HCT116 (cell line): ENCODE measurements around the gene SFTPD. TPM values are rescaled to one million over a fixed set of nuclear protein-coding genes. Genes with fewer than 3 reads are reported as not detected.

Source experiments
- ATAC-seq: fragments of 200-7000 bp; cut with Tn5 transposase; 2 replicates; pipeline ENCODE4 v1.9.1; 2020; ENCODE audit warnings: mild to moderate bottlenecking, moderate library complexity
- BruUV-seq: library from RNA; stranded (reverse); fragments of 400-500 nt; replicated peaks from 2 replicates; lab custom pipeline; 2021; lab: Mats Ljungman, UMichigan
- CTCF ChIA-PET: fragments of 300-600 bp; sonication (Branson Sonifier 250); formaldehyde crosslinking; loops from one replicate; lab custom pipeline; 2021; ENCODE audit warnings: antibody characterized with exemption; lab: Charles Lee
- POLR2A ChIA-PET: fragments of 300-600, 350-600 bp; sonication (Branson Sonifier 250); formaldehyde crosslinking; loops from one replicate; lab custom pipeline; 2021; ENCODE audit warnings: antibody characterized with exemption; lab: Charles Lee
- RAD21 ChIA-PET, 2 experiments: fragments of 300-600 bp; sonication (Branson Sonifier 250); formaldehyde crosslinking; loops; one replicate each; lab custom pipeline; 2023; ENCODE audit warnings: low total read pairs in 2 of 2; ENCODE audit not compliant: uncharacterized antibody in 2 of 2, unreplicated experiment in 2 of 2, low non-redundant PET in 1 of 2; lab: Charles Lee
- DNase-seq: peaks from one replicate; pipeline ENCODE4 v3.0.0-alpha.2; 2010; ENCODE audit warnings: low read depth, low spot score
- H2AFZ ChIP-seq: fragments of 200-600 bp; shearing (Covaris generic), sonication (generic); 2 replicates; pipeline ENCODE4 v1.6.1; 2017; ENCODE audit warnings: low read depth, mixed run types, mixed read lengths, antibody characterized with exemption, low read length; ENCODE audit not compliant: poor library complexity, severe bottlenecking
- H3K27ac ChIP-seq: 2 replicates; pipeline ENCODE4 v1.5.1; 2012; ENCODE audit warnings: low read depth, low read length
- H3K27me3 ChIP-seq: fragments of 200-600 bp; sonication (generic); 2 replicates; pipeline ENCODE4 v1.6.1; 2016; ENCODE audit warnings: mixed run types, low read length, mixed read lengths; ENCODE audit not compliant: insufficient read depth
- H3K36me3 ChIP-seq, 2 experiments: fragments of 200-500 bp in 1 of 2; fragments of 200-600 bp in 1 of 2; sonication (Bioruptor generic) in 1 of 2; sonication (generic) in 1 of 2; 2 replicates each; pipeline versions ENCODE4 v1.5.1 to v1.6.1; 2014 to 2016; ENCODE audit warnings: low read length in 2 of 2, inconsistent platforms in 1 of 2, mixed read lengths in 1 of 2, mixed run types in 1 of 2; ENCODE audit not compliant: insufficient read depth in 2 of 2, control insufficient read depth in 1 of 2
- H3K4me1 ChIP-seq, 2 experiments: fragments of 200-600 bp in 1 of 2; sonication (generic) in 1 of 2; 2 replicates each; pipeline versions ENCODE4 v1.5.1 to v1.6.1; 2012 to 2017; ENCODE audit warnings: low read length in 2 of 2, inconsistent platforms in 1 of 2, mild to moderate bottlenecking in 1 of 2, mixed read lengths in 1 of 2, mixed run types in 1 of 2, moderate library complexity in 1 of 2; ENCODE audit not compliant: insufficient read depth in 2 of 2, control insufficient read depth in 1 of 2
- H3K4me2 ChIP-seq: fragments of 200-600 bp; sonication (generic); 2 replicates; pipeline ENCODE4 v1.6.1; 2017; ENCODE audit warnings: mixed run types, low read length, mixed read lengths
- H3K4me3 ChIP-seq, 2 experiments: fragments of 200-600 bp in 1 of 2; sonication (generic) in 1 of 2; replicated peaks in 1 of 2; 2 replicates each; pipeline ENCODE4 v1.5.1; 2011 to 2016; ENCODE audit warnings: low read length in 2 of 2, control low read depth in 1 of 2, low read depth in 1 of 2, mild to moderate bottlenecking in 1 of 2, mixed read lengths in 1 of 2, mixed run types in 1 of 2
- H3K79me2 ChIP-seq: fragments of 200-600 bp; sonication (generic); 2 replicates; pipeline ENCODE4 v1.6.1; 2017; ENCODE audit warnings: mild to moderate bottlenecking, mixed run types, low read length, moderate library complexity, mixed read lengths; ENCODE audit not compliant: insufficient read depth
- H3K9ac ChIP-seq: fragments of 200-600 bp; sonication (generic); 2 replicates; pipeline ENCODE4 v1.6.1; 2016; ENCODE audit warnings: low read length, mixed read lengths
- H3K9me2 ChIP-seq: fragments of 200-600 bp; sonication (generic), shearing (Covaris generic); 2 replicates; pipeline ENCODE4 v1.6.1; 2017; ENCODE audit warnings: mixed run types, mild to moderate bottlenecking, moderate library complexity; ENCODE audit not compliant: insufficient read depth
- H3K9me3 ChIP-seq, 2 experiments: fragments of 200-500 bp in 1 of 2; fragments of 200-600 bp in 1 of 2; sonication (Bioruptor generic) in 1 of 2; sonication (generic) in 1 of 2; 2 replicates each; pipeline ENCODE4 v1.6.1; 2014 to 2017; ENCODE audit warnings: low read length in 2 of 2, mixed read lengths in 2 of 2, inconsistent platforms in 1 of 2, low read depth in 1 of 2, mild to moderate bottlenecking in 1 of 2, mixed run types in 1 of 2, moderate library complexity in 1 of 2; ENCODE audit not compliant: control insufficient read depth in 1 of 2, insufficient read depth in 1 of 2
- H4K20me1 ChIP-seq: fragments of 200-600 bp; sonication (generic), shearing (Covaris generic); 2 replicates; pipeline ENCODE4 v1.6.1; 2017; ENCODE audit warnings: mixed run types, mild to moderate bottlenecking, moderate library complexity; ENCODE audit not compliant: insufficient read depth
- ATF3 ChIP-seq: IDR thresholded peaks from 2 replicates; pipeline ENCODE4 v1.6.1; 2012
- CBX3 ChIP-seq: IDR thresholded peaks from 2 replicates; pipeline ENCODE4 v1.6.1; 2012; ENCODE audit warnings: low read depth
- CEBPB ChIP-seq: IDR thresholded peaks from 2 replicates; pipeline ENCODE4 v1.6.1; 2012; ENCODE audit warnings: low read depth
- CTCF ChIP-seq, 3 experiments: fragments of 200-600 bp in 1 of 3; sonication (generic) in 1 of 3; IDR thresholded peaks in 2 of 3; conservative IDR thresholded peaks in 1 of 3; 2 replicates each; pipeline ENCODE4 v1.5.1; 2012 to 2017; ENCODE audit warnings: low read depth in 2 of 3, low read length in 2 of 3, antibody characterized with exemption in 1 of 3, borderline replicate concordance in 1 of 3, control low read depth in 1 of 3, mild to moderate bottlenecking in 1 of 3, mixed read lengths in 1 of 3, mixed run types in 1 of 3, moderate library complexity in 1 of 3; ENCODE audit not compliant: insufficient read depth in 1 of 3
- EGR1 ChIP-seq: IDR thresholded peaks from 2 replicates; pipeline ENCODE4 v1.6.1; 2012; ENCODE audit warnings: low read depth
- ELF1 ChIP-seq: IDR thresholded peaks from 2 replicates; pipeline ENCODE4 v1.6.1; 2012; ENCODE audit warnings: low read depth, borderline replicate concordance
- EZH2 ChIP-seq: fragments of 200-600 bp; sonication (generic); IDR thresholded peaks from 2 replicates; pipeline ENCODE4 v1.6.1; 2017; ENCODE audit warnings: antibody characterized with exemption, mixed run types
- EZH2phosphoT487 ChIP-seq: fragments of 200-600 bp; IDR thresholded peaks from 2 replicates; pipeline ENCODE4 v1.6.1; 2018; ENCODE audit warnings: antibody characterized with exemption, borderline replicate concordance
- JUND ChIP-seq: IDR thresholded peaks from 2 replicates; pipeline ENCODE4 v1.6.1; 2012
- MAX ChIP-seq: IDR thresholded peaks from 2 replicates; pipeline ENCODE4 v1.6.1; 2012
- POLR2A ChIP-seq: IDR thresholded peaks from 2 replicates; pipeline ENCODE4 v1.7.0; 2011; ENCODE audit warnings: borderline replicate concordance; ENCODE audit not compliant: insufficient read depth, insufficient read length; ENCODE audit errors: extremely low read depth
- POLR2AphosphoS5 ChIP-seq: IDR thresholded peaks from 2 replicates; pipeline ENCODE4 v1.6.1; 2011; ENCODE audit warnings: mild to moderate bottlenecking, low read depth, low read length, moderate library complexity
- RAD21 ChIP-seq: IDR thresholded peaks from 2 replicates; pipeline ENCODE4 v1.6.1; 2012; ENCODE audit warnings: low read depth, mild to moderate bottlenecking
- SIN3A ChIP-seq: IDR thresholded peaks from 2 replicates; pipeline ENCODE4 v1.6.1; 2012; ENCODE audit warnings: low read depth
- SP1 ChIP-seq: IDR thresholded peaks from 2 replicates; pipeline ENCODE4 v1.6.1; 2012; ENCODE audit warnings: low read depth
- YY1 ChIP-seq: IDR thresholded peaks from 2 replicates; pipeline ENCODE4 v1.6.1; 2011; ENCODE audit warnings: low read length, low read depth, moderate library complexity, mild to moderate bottlenecking; ENCODE audit not compliant: insufficient replicate concordance; ENCODE audit errors: extremely low read depth
- ZBTB33 ChIP-seq: IDR thresholded peaks from 2 replicates; pipeline ENCODE4 v1.6.1; 2011; ENCODE audit warnings: mild to moderate bottlenecking, low read length, moderate library complexity; ENCODE audit not compliant: insufficient replicate concordance; ENCODE audit errors: extremely low read depth
- ZNF274 ChIP-seq: fragments of 200-500 bp; sonication (Bioruptor generic); IDR thresholded peaks from 2 replicates; pipeline ENCODE4 v1.6.1; 2014; ENCODE audit warnings: mild to moderate bottlenecking, low read depth, low read length, inconsistent platforms
- intact Hi-C: fragments of 100-400 bp; cut with micrococcal nuclease; formaldehyde crosslinking; loops from 2 replicates; pipeline ENCODE4 v1.10.0; 2022
- total RNA-seq: library from RNA; stranded (reverse); gene quantifications from one replicate; pipeline ENCODE4 v1.2.1, GENCODE V29; 2021; ENCODE audit not compliant: unreplicated experiment

The SFTPD gene
- total RNA-seq, 1 experiment from 2014 or later, result 0.66 TPM

GRCh38 chr10:79928028-79928583, 20.8 kb downstream of the SFTPD start (continued):
- no peak for TF ChIP-seq EZH2phosphoT487
- TF ChIP-seq SP1, result no peak
- no peak for TF ChIP-seq ZNF274
- no peak for TF ChIP-seq RAD21
- no peak for TF ChIP-seq EGR1
- TF ChIP-seq CBX3, result no peak
- no peak for TF ChIP-seq ELF1
- no peak for TF ChIP-seq ZBTB33
- TF ChIP-seq POLR2AphosphoS5, result no peak
- TF ChIP-seq CEBPB, result no peak
- no peak for TF ChIP-seq YY1

GRCh38 chr10:79927111-79927828, 21.6 kb downstream of the SFTPD start:
- Histone ChIP-seq H3K4me2 (no peak overlapping the region), H3K27ac (no peak overlapping the region), H2AFZ (no peak overlapping the region), H3K79me2 (no peaks in the 10 kb centered on the region), H3K27me3 (0 out of 2 replicates have a peak, but pooled peaks cover 5% of the 10 kb centered on the region), H3K9ac (no peak overlapping the region), H3K4me1 (peaks cover 0 to 5% of the 10 kb centered on the region in 2 experiments; a peak in 1 of 4 replicates), H3K9me2 (no peaks in the 10 kb centered on the region), H4K20me1 (no peaks in the 10 kb centered on the region), H3K9me3 (no peaks in the 10 kb centered on the region), H3K4me3 (no peak overlapping the region), H3K36me3 (no peaks in the 10 kb centered on the region)
- RAD21 ChIA-PET, result no interaction called here
- CTCF ChIA-PET, result no interaction called here
- ATAC-seq (no peak), DNase-seq (no peak)
- no TSS peak for BruUV-seq
- intact Hi-C loops, result no loop called here
- POLR2A ChIA-PET, result no interaction called here
- no peak for TF ChIP-seq POLR2A
- TF ChIP-seq MAX, result no peak
- no peak for TF ChIP-seq EZH2
- no peak for TF ChIP-seq CEBPB
- TF ChIP-seq RAD21, result no peak
- no peak for TF ChIP-seq POLR2AphosphoS5
- TF ChIP-seq SIN3A, result no peak
- TF ChIP-seq ZBTB33, result no peak
- TF ChIP-seq ATF3, result no peak
- no peak for TF ChIP-seq JUND
- TF ChIP-seq CTCF (IDR thresholded peaks at IDR 0.05 in 2 of 3, conservative IDR thresholded peaks at IDR 0.05 in 1 of 3; ENCODE audit: borderline replicate concordance in 1 of 3, insufficient read depth in 1 of 3, low read depth in 2 of 3, low read length in 2 of 3), result no peak
- no peak for TF ChIP-seq EZH2phosphoT487
